ENCODE results near the gene SESTD1. TPM values are rescaled to one million over a fixed set of nuclear protein-coding genes. Genes with fewer than 3 reads are reported as not detected.

SESTD1 gene
- total and polyA plus RNA-seq, 2 experiments from 2014 or later: 12.6 to 21.6 TPM

GRCh38 chr2:179133016-179133415 lies 131.6 kb downstream of the SESTD1 start (continued):
- no peak for TF ChIP-seq POLR2AphosphoS5 (IDR thresholded peaks at IDR 0.05; ENCODE audit: low read depth)
- no peak for TF ChIP-seq EZH2 (IDR thresholded peaks at IDR 0.05; ENCODE audit: low read depth, unreplicated experiment)
- no peak for TF ChIP-seq ZNF114 (CRISPR knock-in tag; IDR thresholded peaks at IDR 0.05)
- no peak for TF ChIP-seq JUNB (IDR thresholded peaks at IDR 0.05; ENCODE audit: unreplicated experiment)
- TF ChIP-seq EZH2phosphoT487 (IDR thresholded peaks at IDR 0.05; ENCODE audit: unreplicated experiment): no peak
- no peak for TF ChIP-seq STAT1 (IDR thresholded peaks at IDR 0.05; ENCODE audit: unreplicated experiment)
- TF ChIP-seq CREB1 (CRISPR knock-in tag; IDR thresholded peaks at IDR 0.05; ENCODE audit: low read depth): no peak

- no peak for DNase-seq (ENCODE audit: low spot score)
Measured at GRCh38 chr2:179132076-179132475, 132.6 kb downstream of the SESTD1 start.

More at GRCh38 chr2:179132076-179132475, 132.6 kb downstream of the SESTD1 start:
- Mint-ChIP-seq H3K4me3 (no peak overlapping the region), H3K9me3 (no peaks in the 10 kb centered on the region), H3K4me1 (no peaks in the 10 kb centered on the region), H3K27me3 (ENCODE audit: insufficient read depth, low read depth, poor library complexity) (no peaks in the 10 kb centered on the region), H3K36me3 (ENCODE audit: low read depth) (no peaks in the 10 kb centered on the region), H3K27ac (no peak overlapping the region)
- TF ChIP-seq REST (IDR thresholded peaks at IDR 0.05; ENCODE audit: unreplicated experiment) (no peak), NANOG (IDR thresholded peaks at IDR 0.05; ENCODE audit: borderline replicate concordance) (no peak), POLR2AphosphoS5 (IDR thresholded peaks at IDR 0.05; ENCODE audit: low read depth) (no peak), STAT1 (IDR thresholded peaks at IDR 0.05; ENCODE audit: unreplicated experiment) (no peak), ZNF331 (CRISPR knock-in tag; IDR thresholded peaks at IDR 0.05; ENCODE audit: low read depth) (no peak), EZH2 (IDR thresholded peaks at IDR 0.05; ENCODE audit: low read depth, unreplicated experiment) (no peak), EZH2phosphoT487 (IDR thresholded peaks at IDR 0.05; ENCODE audit: unreplicated experiment) (no peak)
- H3K4me3 ChIP-seq: no peak overlapping the region
- H3F3A ChIP-seq (replicated peaks; ENCODE audit: low read depth): no peaks in the 10 kb centered on the region
- H2AFZ ChIP-seq: no peak overlapping the region
- H3K4me1 ChIP-seq (ENCODE audit: insufficient read depth): no peaks in the 10 kb centered on the region
- H3K27me3 ChIP-seq (ENCODE audit: insufficient read depth): no peaks in the 10 kb centered on the region
- H3K9me2 ChIP-seq (ENCODE audit: insufficient read depth): no peaks in the 10 kb centered on the region
- no peaks in the 10 kb centered on the region for H4K20me1 ChIP-seq (replicated peaks; ENCODE audit: insufficient read depth)
- H3K4me2 ChIP-seq: no peak overlapping the region
- no peak for ATAC-seq
- H3K79me2 ChIP-seq (replicated peaks; ENCODE audit: insufficient read depth): no peaks in the 10 kb centered on the region
- no peak overlapping the region for H3K27ac ChIP-seq (ENCODE audit: low read depth)
- no peaks in the 10 kb centered on the region for H3K36me3 ChIP-seq (ENCODE audit: insufficient read depth)
